ENCODE results near the gene CD164L2.
A peak's percentile ranks its signal among the peaks of the same experiment; 100 is the strongest.

CD164L2 gene

GRCh38 chr1:27363766-27364695 lies 19.1 kb downstream of the CD164L2 start:
- no peak for DNase-seq (ENCODE audit: low spot score)

- no peak for DNase-seq (ENCODE audit: low spot score)
These were observed 21.6 kb downstream of the CD164L2 start for GRCh38 chr1:27361553-27361952.

GRCh38 chr1:27361044-27361402 lies 22.1 kb downstream of the CD164L2 start:
- no peak for DNase-seq (ENCODE audit: low spot score)

GRCh38 chr1:27360159-27361043 lies 22.7 kb downstream of the CD164L2 start:
- DNase-seq (ENCODE audit: low spot score) = peak; percentile 42

DNA sequence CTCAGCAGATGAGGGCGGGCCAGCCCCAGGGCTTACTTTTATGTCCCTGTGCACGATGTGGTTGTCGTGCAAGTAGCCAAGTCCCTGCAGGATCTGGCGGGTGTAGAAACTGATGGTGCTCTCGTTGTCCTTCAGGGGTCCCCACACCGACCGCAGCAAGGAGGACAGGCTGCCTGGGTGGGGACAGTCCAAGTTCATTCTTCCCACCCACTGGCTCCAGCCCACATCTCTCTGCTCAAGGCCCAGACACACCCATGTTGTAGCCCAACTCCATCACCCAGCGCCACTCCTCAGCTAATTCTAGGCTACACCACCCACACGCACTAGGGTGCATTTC lies 23.3 kb downstream of the CD164L2 start:
- no peak for DNase-seq (ENCODE audit: low spot score)

DNA sequence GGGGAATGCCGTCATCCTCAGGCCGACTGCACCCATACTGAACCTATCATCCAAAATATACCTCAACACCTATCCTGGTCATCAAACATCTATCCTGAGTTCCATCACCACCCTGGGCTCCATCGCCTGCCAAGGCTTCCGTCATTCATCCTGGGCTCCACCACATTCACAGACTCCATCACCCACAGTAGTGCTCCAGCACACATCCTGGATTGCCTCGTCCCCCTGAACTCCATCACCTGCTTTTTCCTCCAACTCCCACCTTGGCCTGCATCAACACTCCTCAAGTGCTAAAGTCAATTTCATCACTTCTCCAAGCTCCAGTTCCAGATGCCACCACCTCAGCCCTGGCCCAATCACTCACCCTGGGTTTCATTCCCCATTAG lies 24.2 kb downstream of the CD164L2 start:
- no peak for DNase-seq (ENCODE audit: low spot score)

GRCh38 chr1:27358038-27358927 lies 24.9 kb downstream of the CD164L2 start:
- no peak for DNase-seq (ENCODE audit: low spot score)

- DNase-seq (ENCODE audit: low spot score) = peak; percentile 76
These were observed 25.7 kb downstream of the CD164L2 start for GRCh38 chr1:27357281-27358037.

GRCh38 chr1:27356619-27357280 lies 26.4 kb downstream of the CD164L2 start:
- peak; percentile 59 for DNase-seq (ENCODE audit: low spot score)

DNA sequence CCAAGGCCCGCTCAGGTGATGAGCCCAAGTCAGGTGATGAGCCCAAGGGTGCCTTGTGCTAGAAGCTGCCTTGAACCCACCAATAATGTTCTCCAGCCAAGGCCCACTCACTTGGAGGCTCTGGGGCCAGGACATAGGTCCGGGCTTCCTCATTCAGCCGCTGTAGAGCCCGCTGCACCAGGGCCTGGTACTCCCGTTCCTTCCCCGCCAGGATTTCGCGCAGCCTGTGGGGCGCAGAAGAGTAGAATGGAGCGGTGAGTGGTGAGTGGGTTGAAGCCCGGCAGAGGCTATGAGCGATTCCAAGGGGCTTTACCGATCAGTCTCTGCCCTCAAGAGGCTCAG lies 26.9 kb downstream of the CD164L2 start:
- DNase-seq (ENCODE audit: low spot score) = no peak

- DNase-seq (ENCODE audit: low spot score) = no peak
These were observed 27.4 kb downstream of the CD164L2 start for GRCh38 chr1:27355683-27356082.

- no peak for DNase-seq (ENCODE audit: low spot score)
These were observed 29.5 kb downstream of the CD164L2 start for GRCh38 chr1:27353629-27354028.

- DNase-seq (ENCODE audit: low spot score) = no peak
These were observed 30.0 kb downstream of the CD164L2 start for GRCh38 chr1:27353166-27353565.

DNA sequence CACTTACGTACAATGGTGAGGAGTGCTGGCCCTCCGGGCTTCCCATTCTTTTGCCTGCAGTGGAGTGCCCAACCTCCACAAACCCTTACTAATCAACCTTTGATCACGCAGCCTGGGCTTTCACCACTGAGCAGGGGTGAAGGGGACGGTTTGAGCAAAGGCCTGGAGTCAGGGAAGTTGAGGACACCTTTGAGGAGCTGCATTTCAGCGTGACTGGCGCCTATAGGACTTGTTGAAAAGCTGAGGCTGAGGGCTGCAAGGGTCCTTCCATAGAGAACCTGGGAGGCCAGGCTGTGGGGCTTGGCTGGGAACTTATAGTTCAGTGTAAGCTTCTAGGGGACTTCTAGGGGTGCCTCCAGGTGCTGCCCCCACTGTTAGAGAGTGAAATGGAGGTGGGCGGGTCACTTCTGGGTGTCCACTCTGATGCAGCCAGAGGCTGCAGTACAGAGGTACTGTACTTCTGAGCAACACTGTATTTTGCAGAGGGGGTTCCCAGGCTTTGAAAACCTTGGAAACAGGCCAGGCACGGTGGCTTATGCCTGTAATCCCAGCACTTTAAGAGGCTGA lies 31.5 kb downstream of the CD164L2 start:
- no peak for DNase-seq (ENCODE audit: low spot score)

GRCh38 chr1:27350663-27351540 lies 32.2 kb downstream of the CD164L2 start:
- DNase-seq (ENCODE audit: low spot score) = no peak

DNA sequence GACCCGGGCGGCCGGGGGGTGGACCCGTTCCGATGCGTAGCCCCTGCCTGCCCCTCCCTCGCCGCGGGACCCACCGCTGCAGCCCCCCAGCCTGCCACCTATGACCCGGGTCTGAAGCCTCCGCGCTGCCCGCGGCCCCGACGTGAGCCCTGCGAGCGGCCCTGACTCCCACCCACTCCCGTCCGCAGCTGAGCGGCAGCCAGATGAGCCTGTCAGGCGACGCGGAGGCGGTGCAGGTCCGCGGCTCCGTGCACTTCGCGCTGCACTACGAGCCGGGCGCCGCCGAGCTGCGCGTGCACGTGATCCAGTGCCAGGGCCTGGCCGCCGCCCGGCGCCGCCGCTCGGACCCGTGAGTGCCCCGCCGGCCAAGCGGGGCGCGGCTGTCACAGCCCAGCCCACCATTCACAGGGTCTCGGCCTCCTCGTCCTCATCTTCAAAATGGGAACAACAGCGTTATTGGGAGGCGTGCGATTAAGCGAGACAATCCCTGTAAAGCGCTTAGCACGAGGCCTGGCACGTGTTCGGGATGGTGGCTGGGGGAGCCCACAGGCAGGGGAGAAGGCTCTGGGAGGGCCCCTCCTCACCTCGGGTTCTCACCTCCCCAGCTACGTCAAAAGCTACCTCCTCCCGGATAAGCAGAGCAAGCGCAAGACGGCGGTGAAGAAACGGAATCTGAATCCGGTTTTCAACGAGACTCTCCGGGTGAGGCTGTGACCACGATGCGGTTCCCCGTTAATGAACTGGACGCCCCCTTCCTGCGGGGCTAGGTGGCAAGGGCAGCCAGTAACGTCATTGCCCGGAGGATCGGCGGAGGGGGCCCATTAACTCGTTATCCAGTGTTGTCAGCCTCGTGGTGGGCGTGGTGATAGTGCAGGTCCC lies 33.1 kb downstream of the CD164L2 start:
- DNase-seq (ENCODE audit: low spot score) = no peak

DNA sequence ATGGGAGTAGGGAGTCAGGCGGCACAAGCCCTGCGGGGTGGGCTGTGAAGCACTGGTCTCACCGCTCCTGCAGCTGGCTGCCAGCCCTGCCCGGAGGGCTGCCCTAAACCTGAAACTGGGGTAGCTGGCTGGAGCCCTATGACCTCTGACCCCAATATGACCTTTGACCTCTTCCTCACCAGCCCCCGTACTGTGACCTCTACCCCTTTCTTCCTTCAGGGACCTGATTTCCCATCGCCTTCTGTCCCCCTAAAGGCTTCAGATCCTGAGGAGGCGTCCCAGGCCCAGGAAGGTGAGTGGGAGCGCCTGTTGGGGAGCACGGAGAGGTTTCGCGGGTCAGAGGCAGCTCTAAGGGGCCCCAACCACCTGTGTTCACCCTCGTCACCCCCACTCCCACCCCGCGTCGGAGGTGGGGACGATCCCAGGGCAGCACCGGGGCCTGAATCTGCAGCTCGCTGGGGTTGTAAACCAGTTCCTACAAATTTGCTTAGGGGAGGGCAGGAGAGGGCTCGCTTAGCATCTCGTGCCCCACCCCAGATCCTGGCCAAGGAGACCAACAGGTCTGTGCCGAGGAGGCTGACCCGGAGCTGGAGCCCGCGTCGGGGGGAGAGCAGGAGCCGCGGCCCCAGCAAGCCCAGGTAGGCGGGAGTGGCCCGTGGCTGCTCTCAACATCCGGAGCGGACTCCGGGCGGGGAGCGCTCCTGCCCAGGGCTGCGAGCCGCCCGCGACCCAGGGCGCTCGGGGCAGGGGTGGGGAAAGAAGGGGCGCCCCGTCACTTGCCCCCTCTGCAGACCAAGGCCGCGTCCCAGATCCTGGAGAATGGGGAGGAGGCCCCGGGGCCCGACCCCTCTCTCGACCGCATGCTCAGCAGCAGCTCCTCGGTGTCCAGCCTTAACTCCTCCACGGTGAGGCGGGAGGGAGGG lies 34.0 kb downstream of the CD164L2 start:
- DNase-seq (ENCODE audit: low spot score) = no peak

Data from hematopoietic multipotent progenitor cell treated with erythropoietin and hydrocortisone succinate and interleukin-3 and kit ligand, for 15 days (in vitro differentiated cells).